Measurements from ENCODE around the gene VIL1. TPM values are rescaled to one million over a fixed set of nuclear protein-coding genes. Genes with fewer than 3 reads are reported as not detected.

VIL1 gene
- total and polyA plus RNA-seq, 2 of the 13 experiments (the other 11 are each of a cell fraction or from before 2014, with no cell fraction given), result 287 to 301 TPM

DNA sequence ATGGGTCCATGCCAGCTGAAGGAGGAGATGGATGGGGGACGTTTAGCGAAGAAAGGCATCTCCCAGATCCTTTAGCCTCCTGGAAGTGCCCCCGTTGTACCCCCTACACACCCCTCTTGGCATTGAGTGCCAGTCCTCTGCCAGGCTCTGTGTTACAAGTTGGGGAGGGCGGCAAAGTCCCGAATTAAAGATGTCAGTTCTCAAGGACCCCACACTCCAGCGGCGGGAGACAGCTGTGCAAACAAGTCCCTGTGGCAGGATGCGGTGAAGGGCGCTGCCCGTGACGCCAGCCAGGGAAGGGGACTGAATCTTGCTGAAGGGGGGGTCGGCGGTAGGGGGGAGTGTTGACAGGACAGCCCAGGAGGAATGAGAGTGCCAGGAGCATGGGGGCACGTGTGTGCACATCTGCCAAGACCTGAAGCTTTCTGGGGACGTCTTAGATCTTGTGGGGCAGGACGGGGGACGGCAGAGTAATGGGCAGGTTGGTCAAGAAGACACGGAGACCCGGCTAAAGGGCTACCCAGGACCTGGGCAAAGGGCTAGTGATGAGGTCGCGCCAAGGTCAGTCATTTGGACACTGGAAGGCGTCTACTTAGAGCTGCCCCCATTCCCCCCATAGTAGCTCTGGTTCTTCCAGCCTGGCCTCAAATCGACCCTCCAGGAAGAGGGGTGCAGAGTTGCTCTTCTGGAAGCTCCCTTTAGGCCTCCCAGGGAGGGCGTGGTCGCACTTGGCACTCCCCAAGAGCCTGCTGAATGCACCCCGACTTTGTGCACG, 22.0 kb upstream of the VIL1 start (continued):
- TF ChIP-seq, protein P1, sequence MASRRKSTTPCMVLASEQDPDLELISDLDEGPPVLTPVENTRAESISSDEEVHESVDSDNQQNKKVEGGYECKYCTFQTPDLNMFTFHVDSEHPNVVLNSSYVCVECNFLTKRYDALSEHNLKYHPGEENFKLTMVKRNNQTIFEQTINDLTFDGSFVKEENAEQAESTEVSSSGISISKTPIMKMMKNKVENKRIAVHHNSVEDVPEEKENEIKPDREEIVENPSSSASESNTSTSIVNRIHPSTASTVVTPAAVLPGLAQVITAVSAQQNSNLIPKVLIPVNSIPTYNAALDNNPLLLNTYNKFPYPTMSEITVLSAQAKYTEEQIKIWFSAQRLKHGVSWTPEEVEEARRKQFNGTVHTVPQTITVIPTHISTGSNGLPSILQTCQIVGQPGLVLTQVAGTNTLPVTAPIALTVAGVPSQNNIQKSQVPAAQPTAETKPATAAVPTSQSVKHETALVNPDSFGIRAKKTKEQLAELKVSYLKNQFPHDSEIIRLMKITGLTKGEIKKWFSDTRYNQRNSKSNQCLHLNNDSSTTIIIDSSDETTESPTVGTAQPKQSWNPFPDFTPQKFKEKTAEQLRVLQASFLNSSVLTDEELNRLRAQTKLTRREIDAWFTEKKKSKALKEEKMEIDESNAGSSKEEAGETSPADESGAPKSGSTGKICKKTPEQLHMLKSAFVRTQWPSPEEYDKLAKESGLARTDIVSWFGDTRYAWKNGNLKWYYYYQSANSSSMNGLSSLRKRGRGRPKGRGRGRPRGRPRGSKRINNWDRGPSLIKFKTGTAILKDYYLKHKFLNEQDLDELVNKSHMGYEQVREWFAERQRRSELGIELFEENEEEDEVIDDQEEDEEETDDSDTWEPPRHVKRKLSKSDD (CRISPR knock-in tag; IDR thresholded peaks at IDR 0.05; ENCODE audit: low read depth), result 0 out of 2 replicates have a peak, but pooled peaks have one; percentile 30
- TF ChIP-seq ZFP37 (CRISPR knock-in tag; IDR thresholded peaks at IDR 0.05; ENCODE audit: borderline replicate concordance), result peak; percentile 62; the same call in 1 of the 2 replicates
- TF ChIP-seq FOXK2 (IDR thresholded peaks at IDR 0.05), result no peak
- TF ChIP-seq MTF1 (CRISPR knock-in tag; IDR thresholded peaks at IDR 0.05), result no peak
- TF ChIP-seq, protein P2, sequence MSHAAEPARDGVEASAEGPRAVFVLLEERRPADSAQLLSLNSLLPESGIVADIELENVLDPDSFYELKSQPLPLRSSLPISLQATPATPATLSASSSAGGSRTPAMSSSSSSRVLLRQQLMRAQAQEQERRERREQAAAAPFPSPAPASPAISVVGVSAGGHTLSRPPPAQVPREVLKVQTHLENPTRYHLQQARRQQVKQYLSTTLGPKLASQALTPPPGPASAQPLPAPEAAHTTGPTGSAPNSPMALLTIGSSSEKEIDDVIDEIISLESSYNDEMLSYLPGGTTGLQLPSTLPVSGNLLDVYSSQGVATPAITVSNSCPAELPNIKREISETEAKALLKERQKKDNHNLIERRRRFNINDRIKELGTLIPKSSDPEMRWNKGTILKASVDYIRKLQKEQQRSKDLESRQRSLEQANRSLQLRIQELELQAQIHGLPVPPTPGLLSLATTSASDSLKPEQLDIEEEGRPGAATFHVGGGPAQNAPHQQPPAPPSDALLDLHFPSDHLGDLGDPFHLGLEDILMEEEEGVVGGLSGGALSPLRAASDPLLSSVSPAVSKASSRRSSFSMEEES (CRISPR knock-in tag; IDR thresholded peaks at IDR 0.05), result peak; percentile 19; the same call in 1 of the 2 replicates
- TF ChIP-seq ERF (CRISPR knock-in tag; IDR thresholded peaks at IDR 0.05), result no peak
- TF ChIP-seq ZNF850 (CRISPR knock-in tag; conservative IDR thresholded peaks at IDR 0.05), result 0 out of 2 replicates have a peak, but pooled peaks have one; percentile 22
- TF ChIP-seq MTF2 (CRISPR knock-in tag; IDR thresholded peaks at IDR 0.05; ENCODE audit: borderline replicate concordance), result peak; percentile 71; the same call in 1 of the 2 replicates
- peak; percentile 68 for TF ChIP-seq AGO1 (IDR thresholded peaks at IDR 0.05; ENCODE audit: low read depth, low read length, poor library complexity, severe bottlenecking)
- no peak for TF ChIP-seq ZNF292 (CRISPR knock-in tag; IDR thresholded peaks at IDR 0.05; ENCODE audit: borderline replicate concordance, low read depth)
- TF ChIP-seq NCOA1 (CRISPR knock-in tag; IDR thresholded peaks at IDR 0.05), result no peak
- TF ChIP-seq ETV5 (CRISPR knock-in tag; IDR thresholded peaks at IDR 0.05; ENCODE audit: borderline replicate concordance), result 0 out of 2 replicates have a peak, but pooled peaks have one; percentile 56
- TF ChIP-seq MIER3 (CRISPR knock-in tag; IDR thresholded peaks at IDR 0.05; ENCODE audit: borderline replicate concordance), result 0 out of 2 replicates have a peak, but pooled peaks have one; percentile 23
- TF ChIP-seq, protein P3, sequence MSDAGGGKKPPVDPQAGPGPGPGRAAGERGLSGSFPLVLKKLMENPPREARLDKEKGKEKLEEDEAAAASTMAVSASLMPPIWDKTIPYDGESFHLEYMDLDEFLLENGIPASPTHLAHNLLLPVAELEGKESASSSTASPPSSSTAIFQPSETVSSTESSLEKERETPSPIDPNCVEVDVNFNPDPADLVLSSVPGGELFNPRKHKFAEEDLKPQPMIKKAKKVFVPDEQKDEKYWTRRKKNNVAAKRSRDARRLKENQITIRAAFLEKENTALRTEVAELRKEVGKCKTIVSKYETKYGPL (CRISPR knock-in tag; IDR thresholded peaks at IDR 0.05), result no peak
- TF ChIP-seq ZNF160 (CRISPR knock-in tag; IDR thresholded peaks at IDR 0.05), result 0 out of 2 replicates have a peak, but pooled peaks have one; percentile 17
- peak; percentile 18 for TF ChIP-seq ZNF564 (CRISPR knock-in tag; IDR thresholded peaks at IDR 0.05)
- TF ChIP-seq, protein P4, sequence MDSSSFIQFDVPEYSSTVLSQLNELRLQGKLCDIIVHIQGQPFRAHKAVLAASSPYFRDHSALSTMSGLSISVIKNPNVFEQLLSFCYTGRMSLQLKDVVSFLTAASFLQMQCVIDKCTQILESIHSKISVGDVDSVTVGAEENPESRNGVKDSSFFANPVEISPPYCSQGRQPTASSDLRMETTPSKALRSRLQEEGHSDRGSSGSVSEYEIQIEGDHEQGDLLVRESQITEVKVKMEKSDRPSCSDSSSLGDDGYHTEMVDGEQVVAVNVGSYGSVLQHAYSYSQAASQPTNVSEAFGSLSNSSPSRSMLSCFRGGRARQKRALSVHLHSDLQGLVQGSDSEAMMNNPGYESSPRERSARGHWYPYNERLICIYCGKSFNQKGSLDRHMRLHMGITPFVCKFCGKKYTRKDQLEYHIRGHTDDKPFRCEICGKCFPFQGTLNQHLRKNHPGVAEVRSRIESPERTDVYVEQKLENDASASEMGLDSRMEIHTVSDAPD (CRISPR knock-in tag; IDR thresholded peaks at IDR 0.05), result 0 out of 2 replicates have a peak, but pooled peaks have one; percentile 55
- no peak for TF ChIP-seq ZFY (CRISPR knock-in tag; IDR thresholded peaks at IDR 0.05)
- TF ChIP-seq ZMYM4 (CRISPR knock-in tag; IDR thresholded peaks at IDR 0.05), result peak; percentile 19; the same call in 1 of the 2 replicates
- peak; percentile 88; the same call in 1 of the 2 replicates for TF ChIP-seq CAMTA2 (CRISPR knock-in tag; IDR thresholded peaks at IDR 0.05; ENCODE audit: borderline replicate concordance)
- TF ChIP-seq CBX2 (IDR thresholded peaks at IDR 0.05; ENCODE audit: low read depth, low read length), result no peak
- 0 out of 2 replicates have a peak, but pooled peaks have one; percentile 71 for TF ChIP-seq CBX2 (CRISPR knock-in tag; IDR thresholded peaks at IDR 0.05; ENCODE audit: low read depth)
- TF ChIP-seq, protein P5, sequence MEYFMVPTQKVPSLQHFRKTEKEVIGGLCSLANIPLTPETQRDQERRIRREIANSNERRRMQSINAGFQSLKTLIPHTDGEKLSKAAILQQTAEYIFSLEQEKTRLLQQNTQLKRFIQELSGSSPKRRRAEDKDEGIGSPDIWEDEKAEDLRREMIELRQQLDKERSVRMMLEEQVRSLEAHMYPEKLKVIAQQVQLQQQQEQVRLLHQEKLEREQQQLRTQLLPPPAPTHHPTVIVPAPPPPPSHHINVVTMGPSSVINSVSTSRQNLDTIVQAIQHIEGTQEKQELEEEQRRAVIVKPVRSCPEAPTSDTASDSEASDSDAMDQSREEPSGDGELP (IDR thresholded peaks at IDR 0.05; ENCODE audit: borderline replicate concordance, low read depth), result peak; percentile 99

All from HepG2 (cell line).